CD14-positive monocyte (primary cell): ENCODE results near the gene GFPT2. TPM values are rescaled to one million over a fixed set of nuclear protein-coding genes. Genes with fewer than 3 reads are reported as not detected.
A peak's percentile ranks its signal among the peaks of the same experiment; 100 is the strongest.

ENCODE experiments used
- DNase-seq, 3 donors: peaks; one replicate each; pipeline ENCODE4 v3.0.0-alpha.2; 2011 to 2022
- H2AFZ ChIP-seq: 2 replicates; pipeline ENCODE4 v1.6.0; 2012; ENCODE audit warnings: mild to moderate bottlenecking, low read depth, low read length, inconsistent platforms; ENCODE audit not compliant: insufficient read depth, poor library complexity, severe bottlenecking
- H3K27ac ChIP-seq, 2 donors: 1 replicate in 1 of 2; 2 replicates in 1 of 2; pipeline ENCODE4 v1.5.1; 2012 to 2013; ENCODE audit warnings: low read length in 2 of 2, control low read depth in 1 of 2, inconsistent platforms in 1 of 2, low read depth in 1 of 2, mild to moderate bottlenecking in 1 of 2
- H3K27me3 ChIP-seq, 2 donors: one replicate each; pipeline versions ENCODE4 v1.6.0 to v1.6.1; 2011 to 2013; ENCODE audit warnings: low read length in 2 of 2; ENCODE audit not compliant: control insufficient read depth in 2 of 2, insufficient read depth in 2 of 2
- H3K36me3 ChIP-seq, 2 donors: replicated peaks in 1 of 2; 1 replicate in 1 of 2; 2 replicates in 1 of 2; pipeline versions ENCODE4 v1.5.1 to v1.6.1; 2012 to 2013; ENCODE audit warnings: low read length in 2 of 2, control low read depth in 1 of 2, inconsistent platforms in 1 of 2, mild to moderate bottlenecking in 1 of 2; ENCODE audit not compliant: insufficient read depth in 2 of 2, control insufficient read depth in 1 of 2
- H3K4me1 ChIP-seq, 2 donors: 1 replicate in 1 of 2; 2 replicates in 1 of 2; pipeline versions ENCODE4 v1.5.1 to v1.6.1; 2012 to 2013; ENCODE audit warnings: low read length in 2 of 2, control low read depth in 1 of 2, inconsistent platforms in 1 of 2, mild to moderate bottlenecking in 1 of 2, moderate library complexity in 1 of 2; ENCODE audit not compliant: insufficient read depth in 2 of 2, control insufficient read depth in 1 of 2
- H3K4me2 ChIP-seq: replicated peaks from 2 replicates; pipeline ENCODE3; 2012; ENCODE audit warnings: low read length, moderate library complexity, mild to moderate bottlenecking; ENCODE audit not compliant: poor library complexity, severe bottlenecking; ENCODE audit errors: extremely low read depth
- H3K4me3 ChIP-seq, 3 experiments: fragments of 200-600 bp in 1 of 3; sonication (generic) in 1 of 3; replicated peaks in 1 of 3; 1 replicate in 2 of 3; 2 replicates in 1 of 3; pipeline ENCODE4 v1.5.1; 2011 to 2013; ENCODE audit warnings: low read length in 3 of 3, mild to moderate bottlenecking in 3 of 3, control low read depth in 2 of 3, low read depth in 2 of 3, inconsistent platforms in 1 of 3, moderate library complexity in 1 of 3
- H3K79me2 ChIP-seq: 2 replicates; pipeline ENCODE4 v1.6.0; 2012; ENCODE audit warnings: mild to moderate bottlenecking, control low read depth, inconsistent platforms, low read length, moderate library complexity; ENCODE audit not compliant: insufficient read depth
- H3K9ac ChIP-seq: 2 replicates; pipeline ENCODE4 v1.6.0; 2017; ENCODE audit warnings: low read length, mild to moderate bottlenecking; ENCODE audit not compliant: insufficient read depth, poor library complexity, severe bottlenecking
- H3K9me3 ChIP-seq, 2 donors: replicated peaks in 1 of 2; 1 replicate in 1 of 2; 2 replicates in 1 of 2; pipeline versions ENCODE4 v1.5.1 to v1.6.1; 2012 to 2013; ENCODE audit warnings: low read length in 2 of 2, control low read depth in 1 of 2; ENCODE audit not compliant: control insufficient read depth in 1 of 2, insufficient read depth in 1 of 2
- H4K20me1 ChIP-seq: 2 replicates; pipeline ENCODE4 v1.6.0; 2012; ENCODE audit warnings: mild to moderate bottlenecking, low read length, control low read depth, moderate library complexity; ENCODE audit not compliant: insufficient read depth
- H3K27ac Mint-ChIP-seq, 7 donors: one replicate each; pipeline ENCODE4 v1.8.0; 2020; ENCODE audit warnings: mild to moderate bottlenecking in 7 of 7, mixed read lengths in 7 of 7, moderate library complexity in 6 of 7, inconsistent platforms in 2 of 7
- H3K27me3 Mint-ChIP-seq, 3 donors: one replicate each; pipeline ENCODE4 v1.8.0; 2021 to 2022; ENCODE audit warnings: low read depth in 3 of 3, mild to moderate bottlenecking in 3 of 3, mixed read lengths in 3 of 3, moderate library complexity in 3 of 3, inconsistent platforms in 1 of 3
- H3K36me3 Mint-ChIP-seq, 2 donors: one replicate each; pipeline ENCODE4 v1.8.0; 2020; ENCODE audit warnings: mixed read lengths in 2 of 2, inconsistent platforms in 1 of 2, mild to moderate bottlenecking in 1 of 2
- H3K4me1 Mint-ChIP-seq: one replicate; pipeline ENCODE4 v1.8.0; 2020; ENCODE audit warnings: mild to moderate bottlenecking, mixed read lengths
- H3K4me3 Mint-ChIP-seq, 2 donors: one replicate each; pipeline ENCODE4 v1.8.0; 2020; ENCODE audit warnings: mild to moderate bottlenecking in 2 of 2, mixed read lengths in 2 of 2, moderate library complexity in 1 of 2
- H3K9me3 Mint-ChIP-seq, 7 donors: one replicate each; pipeline ENCODE4 v1.8.0; 2020 to 2022; ENCODE audit warnings: mixed read lengths in 7 of 7, mild to moderate bottlenecking in 6 of 7, moderate library complexity in 6 of 7, inconsistent platforms in 2 of 7
- CTCF ChIP-seq: fragments of 200-600 bp; IDR thresholded peaks from one replicate; pipeline ENCODE4 v1.8.0; 2022; ENCODE audit warnings: antibody characterized with exemption, mild to moderate bottlenecking
- WGBS: methylation state at CpG from one replicate; pipeline ENCODE4 v1.1.5; 2013; ENCODE audit warnings: missing lambda C conversion rate; ENCODE audit not compliant: insufficient coverage; 5-methylcytosine and 5-hydroxymethylcytosine counted together
- intact Hi-C, 2 donors: fragments of 100-400 bp; cut with micrococcal nuclease; formaldehyde crosslinking; loops; one replicate each; pipeline versions ENCODE4 v1.15.0 to v1.15.1; 2023
- polyA plus RNA-seq, 3 donors: library from polyadenylated mRNA; depleted of rRNA in 1 of 3; unstranded in 2 of 3; stranded (reverse) in 1 of 3; fragments of 300-500 nt in 2 of 3; fragments of >200 nt in 1 of 3; fragmentation: Illumina TruSeq in 2 of 3; gene quantifications; 1 replicate in 2 of 3; 2 replicates in 1 of 3; pipeline ENCODE4 v1.2.3, GENCODE V29; 2012 to 2021

The GFPT2 gene
- polyA plus RNA-seq, 3 donors: not detected

DNA sequence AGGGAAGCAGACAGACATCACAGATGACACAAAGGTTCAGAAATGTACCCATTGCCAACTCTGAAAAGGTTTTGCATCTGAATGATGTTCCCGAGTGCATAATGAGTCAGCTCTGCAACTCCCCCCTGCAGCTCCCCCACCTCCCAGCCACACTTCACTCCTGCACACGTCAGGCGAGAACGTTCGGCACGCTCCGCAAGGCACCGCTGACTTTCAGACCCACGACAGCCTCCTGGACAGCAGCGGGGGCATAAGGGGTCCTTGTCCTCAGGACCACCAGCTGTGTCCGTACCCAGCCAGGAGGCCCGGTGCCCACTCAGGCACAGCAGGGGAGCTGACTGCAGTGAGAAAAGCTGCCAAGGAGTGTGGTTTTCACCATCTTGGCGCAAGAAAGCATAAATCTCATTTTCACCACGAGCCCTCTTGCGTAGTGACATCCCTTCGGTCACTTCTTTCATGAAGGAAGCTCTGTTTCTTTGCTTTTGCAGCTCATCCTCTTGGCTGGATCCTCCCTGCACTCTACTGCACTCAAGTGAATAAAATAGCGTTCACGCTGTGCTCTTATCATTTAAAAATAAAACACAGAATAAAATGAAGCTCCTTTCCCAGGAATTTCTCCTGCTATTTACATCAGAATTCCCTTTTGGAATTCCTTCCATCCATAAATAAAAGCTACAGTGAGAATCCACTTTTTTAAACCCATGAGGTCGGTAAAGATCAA lies 9.9 kb downstream of the GFPT2 start:
- no peaks in the 10 kb centered on the region for H3K79me2 ChIP-seq
- H3K9ac ChIP-seq: no peak overlapping the region
- Mint-ChIP-seq H3K9me3 (peaks cover 0 to 6% (median 0%) of the 10 kb centered on the region in 7 donors), H3K4me3 (peak overlapping the region in 1 of 2 donors; percentile 28), H3K36me3 (no peaks in the 10 kb centered on the region), H3K27ac (no peak overlapping the region), H3K4me1 (peaks cover 9% of the 10 kb centered on the region), H3K27me3 (peaks cover 9 to 33% (median 20%) of the 10 kb centered on the region in 3 donors)
- H3K36me3 ChIP-seq: no peaks in the 10 kb centered on the region
- DNase-seq: no peak
- no peak overlapping the region for H2AFZ ChIP-seq
- 51% methylated on average over 18 of the region's 19 CpGs for WGBS
- intact Hi-C loops: no loop called here
- H3K27me3 ChIP-seq: peaks cover 0 to 9% of the 10 kb centered on the region in 2 donors
- H4K20me1 ChIP-seq: no peaks in the 10 kb centered on the region
- H3K27ac ChIP-seq: no peak overlapping the region
- TF ChIP-seq CTCF: no peak
- H3K4me1 ChIP-seq: peaks cover 5 to 7% of the 10 kb centered on the region in 2 donors
- no peaks in the 10 kb centered on the region for H3K9me3 ChIP-seq
- H3K4me3 ChIP-seq: no peak overlapping the region
- H3K4me2 ChIP-seq: no peak overlapping the region

DNA sequence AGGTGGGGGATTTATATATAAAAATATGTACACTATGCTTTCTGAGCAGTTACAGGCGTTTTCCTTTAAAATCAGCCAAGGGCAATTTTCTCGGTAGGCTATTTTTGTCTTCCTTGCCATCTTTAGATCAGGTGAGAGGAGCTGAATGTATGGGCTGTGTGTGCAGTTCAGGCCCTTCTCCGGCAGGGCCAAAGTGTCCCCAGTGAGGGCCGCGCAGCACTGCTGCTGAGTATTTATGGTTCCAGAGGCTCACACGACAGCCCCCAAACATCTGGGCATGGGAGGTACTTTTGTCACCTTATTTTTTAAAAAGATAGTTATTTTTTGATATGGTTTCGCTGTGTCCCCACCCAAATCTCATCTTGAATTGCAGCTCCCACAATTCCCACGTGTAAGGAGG lies 11.5 kb downstream of the GFPT2 start:
- no peak for TF ChIP-seq CTCF
- intact Hi-C loops: no loop called here
- Histone ChIP-seq H3K4me1 (peaks cover 5 to 7% of the 10 kb centered on the region in 2 donors), H4K20me1 (no peaks in the 10 kb centered on the region), H3K9ac (no peak overlapping the region), H2AFZ (no peak overlapping the region), H3K4me2 (no peak overlapping the region), H3K27me3 (peaks cover 0 to 9% of the 10 kb centered on the region in 2 donors), H3K9me3 (no peaks in the 10 kb centered on the region), H3K79me2 (no peaks in the 10 kb centered on the region), H3K4me3 (no peak overlapping the region), H3K36me3 (no peaks in the 10 kb centered on the region), H3K27ac (no peak overlapping the region)
- Mint-ChIP-seq H3K4me3 (no peak overlapping the region), H3K27ac (no peak overlapping the region), H3K9me3 (peaks cover 0 to 8% (median 0%) of the 10 kb centered on the region in 7 donors), H3K27me3 (peaks cover 9 to 34% (median 18%) of the 10 kb centered on the region in 3 donors), H3K4me1 (peaks cover 9% of the 10 kb centered on the region), H3K36me3 (no peaks in the 10 kb centered on the region)
- WGBS: 83% methylated on average over 2 of the region's 8 CpGs
- no peak for DNase-seq
